Keratinocyte (primary cell): Measurements from ENCODE around the gene ARID1B.

ENCODE experiments used
- EZH2 ChIP-seq: IDR thresholded peaks from one replicate; pipeline ENCODE4 v1.6.1; 2012; ENCODE audit warnings: inconsistent platforms, mild to moderate bottlenecking, low read length, moderate library complexity
- TF ChIP-seq, protein P1 (sequence below), 3 experiments: IDR thresholded peaks in 1 of 3; conservative IDR thresholded peaks in 1 of 3; optimal IDR thresholded peaks in 1 of 3; 2 replicates in 2 of 3; 3 replicates in 1 of 3; pipeline versions ENCODE3 to v1.5.1; 2011; ENCODE audit warnings: low read length in 3 of 3, mild to moderate bottlenecking in 3 of 3, moderate library complexity in 2 of 3, control low read depth in 1 of 3, inconsistent platforms in 1 of 3; ENCODE audit not compliant: insufficient read depth in 2 of 3; ENCODE audit errors: extremely low read depth in 1 of 3

DNA sequence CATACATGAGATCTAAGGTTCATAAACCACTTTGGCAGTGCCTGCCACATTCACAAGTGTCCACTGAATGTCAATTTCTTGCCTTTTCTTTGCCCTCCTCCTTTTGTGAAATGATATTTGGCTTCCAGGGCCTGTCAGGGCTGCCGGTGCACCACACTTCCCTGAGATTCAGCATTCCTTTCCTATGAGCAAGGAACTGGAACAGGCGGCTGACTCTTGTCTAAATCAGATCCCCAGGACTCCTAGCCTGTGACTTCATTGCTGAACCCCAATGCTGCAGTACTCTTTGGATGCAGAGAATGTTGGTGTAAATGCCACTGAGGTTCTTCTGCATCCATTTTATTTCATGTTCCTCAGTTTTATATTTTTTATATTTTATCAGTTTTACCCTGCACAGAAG is 172.2 kb downstream of the ARID1B start:
- TF ChIP-seq, protein P1, sequence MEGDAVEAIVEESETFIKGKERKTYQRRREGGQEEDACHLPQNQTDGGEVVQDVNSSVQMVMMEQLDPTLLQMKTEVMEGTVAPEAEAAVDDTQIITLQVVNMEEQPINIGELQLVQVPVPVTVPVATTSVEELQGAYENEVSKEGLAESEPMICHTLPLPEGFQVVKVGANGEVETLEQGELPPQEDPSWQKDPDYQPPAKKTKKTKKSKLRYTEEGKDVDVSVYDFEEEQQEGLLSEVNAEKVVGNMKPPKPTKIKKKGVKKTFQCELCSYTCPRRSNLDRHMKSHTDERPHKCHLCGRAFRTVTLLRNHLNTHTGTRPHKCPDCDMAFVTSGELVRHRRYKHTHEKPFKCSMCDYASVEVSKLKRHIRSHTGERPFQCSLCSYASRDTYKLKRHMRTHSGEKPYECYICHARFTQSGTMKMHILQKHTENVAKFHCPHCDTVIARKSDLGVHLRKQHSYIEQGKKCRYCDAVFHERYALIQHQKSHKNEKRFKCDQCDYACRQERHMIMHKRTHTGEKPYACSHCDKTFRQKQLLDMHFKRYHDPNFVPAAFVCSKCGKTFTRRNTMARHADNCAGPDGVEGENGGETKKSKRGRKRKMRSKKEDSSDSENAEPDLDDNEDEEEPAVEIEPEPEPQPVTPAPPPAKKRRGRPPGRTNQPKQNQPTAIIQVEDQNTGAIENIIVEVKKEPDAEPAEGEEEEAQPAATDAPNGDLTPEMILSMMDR (optimal IDR thresholded peaks at IDR 0.05 in 1 of 3, IDR thresholded peaks at IDR 0.05 in 1 of 3, conservative IDR thresholded peaks at IDR 0.05 in 1 of 3; ENCODE audit: extremely low read depth in 1 of 3, insufficient read depth in 2 of 3, low read length in 3 of 3), result no peak
- no peak for TF ChIP-seq EZH2
